HEK293 (cell line): ENCODE data around the gene HLA-DOB.

Source experiments
- CTCF ChIP-seq: fragments of 450-650 bp; formaldehyde crosslinking; IDR thresholded peaks from 2 replicates; pipeline ENCODE4 v1.5.1; 2016; ENCODE audit warnings: missing biosample characterization, missing genetic modification characterization
- KLF10 ChIP-seq: fragments of 450-650 bp; IDR thresholded peaks from 2 replicates; pipeline ENCODE4 v1.5.1; 2018; ENCODE audit warnings: missing biosample characterization, mild to moderate bottlenecking, missing genetic modification characterization
- MYNN ChIP-seq: fragments of 450-650 bp; formaldehyde crosslinking; IDR thresholded peaks from 2 replicates; pipeline ENCODE4 v1.5.1; 2016; ENCODE audit warnings: missing biosample characterization, missing genetic modification characterization, borderline replicate concordance
- SETDB1 ChIP-seq: IDR thresholded peaks from one replicate; pipeline ENCODE4 v1.6.1; 2017; ENCODE audit warnings: mild to moderate bottlenecking, low read length, moderate library complexity, mixed read lengths; ENCODE audit not compliant: insufficient read length
- ZBTB1 ChIP-seq: fragments of 450-650 bp; formaldehyde crosslinking; IDR thresholded peaks from 2 replicates; pipeline ENCODE4 v1.5.1; 2016; ENCODE audit warnings: missing biosample characterization, missing genetic modification characterization
- ZBTB10 ChIP-seq: fragments of 450-650 bp; formaldehyde crosslinking; IDR thresholded peaks from 2 replicates; pipeline ENCODE4 v1.5.1; 2016; ENCODE audit warnings: missing biosample characterization, missing genetic modification characterization
- ZNF132 ChIP-seq: fragments of 450-650 bp; formaldehyde crosslinking; IDR thresholded peaks from 2 replicates; pipeline ENCODE4 v1.5.1; 2017; ENCODE audit warnings: missing biosample characterization, missing genetic modification characterization, borderline replicate concordance
- ZNF391 ChIP-seq: fragments of 450-650 bp; formaldehyde crosslinking; IDR thresholded peaks from 2 replicates; pipeline ENCODE4 v1.5.1; 2016; ENCODE audit warnings: low read depth, missing biosample characterization, missing genetic modification characterization, borderline replicate concordance
- ZNF394 ChIP-seq: fragments of 450-650 bp; formaldehyde crosslinking; IDR thresholded peaks from 2 replicates; pipeline ENCODE4 v1.5.1; 2016; ENCODE audit warnings: missing biosample characterization, missing genetic modification characterization, mild to moderate bottlenecking, moderate library complexity, borderline replicate concordance
- ZNF600 ChIP-seq: fragments of 450-650 bp; formaldehyde crosslinking; IDR thresholded peaks from 2 replicates; pipeline ENCODE4 v1.5.1; 2016; ENCODE audit warnings: missing biosample characterization, missing genetic modification characterization
- ZNF791 ChIP-seq: fragments of 450-650 bp; formaldehyde crosslinking; IDR thresholded peaks from 2 replicates; pipeline ENCODE4 v1.5.1; 2016; ENCODE audit warnings: missing biosample characterization, missing genetic modification characterization
- ZNF837 ChIP-seq: fragments of 450-650 bp; formaldehyde crosslinking; IDR thresholded peaks from 2 replicates; pipeline ENCODE4 v1.5.1; 2016; ENCODE audit warnings: missing biosample characterization, missing genetic modification characterization
- TF ChIP-seq, protein P1 (sequence below): fragments of 450-650 bp; formaldehyde crosslinking; IDR thresholded peaks from 2 replicates; pipeline ENCODE4 v1.5.1; 2017; ENCODE audit warnings: missing biosample characterization, missing genetic modification characterization

DNA sequence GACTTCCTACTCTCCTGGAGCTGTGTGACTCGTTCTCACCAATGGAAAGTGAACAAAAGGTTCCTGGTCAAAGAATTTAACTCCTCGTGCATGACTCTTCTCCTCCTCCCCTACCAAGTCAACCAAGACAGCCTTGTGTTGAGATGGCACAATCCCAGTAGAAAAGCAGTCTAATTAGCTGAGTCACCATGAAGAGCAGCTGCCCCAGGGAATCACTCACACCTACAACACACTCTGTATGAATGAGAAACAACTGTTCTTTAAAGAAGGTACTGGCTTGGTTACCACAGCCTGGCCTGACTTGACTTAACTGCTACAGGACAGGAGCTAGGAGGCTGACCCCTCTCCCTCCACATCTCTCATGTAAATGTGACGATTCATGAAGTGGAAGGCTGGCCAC is 2.9 kb upstream of the HLA-DOB start:
- no peak for TF ChIP-seq SETDB1
- no peak for TF ChIP-seq ZNF791
- TF ChIP-seq CTCF: no peak
- TF ChIP-seq KLF10: no peak
- TF ChIP-seq ZNF837: no peak
- no peak for TF ChIP-seq ZBTB1
- no peak for TF ChIP-seq MYNN (tag by site-specific recombination)
- TF ChIP-seq, protein P1, sequence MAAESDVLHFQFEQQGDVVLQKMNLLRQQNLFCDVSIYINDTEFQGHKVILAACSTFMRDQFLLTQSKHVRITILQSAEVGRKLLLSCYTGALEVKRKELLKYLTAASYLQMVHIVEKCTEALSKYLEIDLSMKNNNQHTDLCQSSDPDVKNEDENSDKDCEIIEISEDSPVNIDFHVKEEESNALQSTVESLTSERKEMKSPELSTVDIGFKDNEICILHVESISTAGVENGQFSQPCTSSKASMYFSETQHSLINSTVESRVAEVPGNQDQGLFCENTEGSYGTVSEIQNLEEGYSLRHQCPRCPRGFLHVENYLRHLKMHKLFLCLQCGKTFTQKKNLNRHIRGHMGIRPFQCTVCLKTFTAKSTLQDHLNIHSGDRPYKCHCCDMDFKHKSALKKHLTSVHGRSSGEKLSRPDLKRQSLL (tag by site-specific recombination): no peak
- TF ChIP-seq ZBTB10 (tag by site-specific recombination): no peak
- no peak for TF ChIP-seq ZNF394 (tag by site-specific recombination)
- no peak for TF ChIP-seq ZNF391 (tag by site-specific recombination)
- no peak for TF ChIP-seq ZNF132
- no peak for TF ChIP-seq ZNF600 (tag by site-specific recombination)
